ENCODE results near the gene TPSAB1.
"Not testable (repeated sequence)": the region's sequence is repeated elsewhere in the genome, so short reads cannot be mapped to it uniquely, and the experiment has no call there.

- TF ChIP-seq CTCF (conservative IDR thresholded peaks at IDR 0.05; ENCODE audit: low read depth, low read length); EZH2 (IDR thresholded peaks at IDR 0.05; ENCODE audit: borderline replicate concordance, low read depth, low read length, poor library complexity, severe bottlenecking): not testable (repeated sequence)
These were observed 14.3 kb downstream of the TPSAB1 start for GRCh38 chr16:1254821-1255220.

Measured in A673 (cell line).